Duodenal mucosa (tissue), 2 donors: ENCODE data around the gene OR2T1.
"Not testable (repeated sequence)": the region's sequence is repeated elsewhere in the genome, so short reads cannot be mapped to it uniquely, and the experiment has no call there.

Source experiments
- H3K27ac ChIP-seq: one replicate; pipeline ENCODE4 v1.7.0; 2013; ENCODE audit warnings: low read depth, low read length
- H3K27me3 ChIP-seq, 2 donors: one replicate each; pipeline ENCODE4 v1.7.0; 2013; ENCODE audit warnings: low read length in 2 of 2, control low read depth in 1 of 2; ENCODE audit not compliant: insufficient read depth in 2 of 2, control insufficient read depth in 1 of 2
- H3K36me3 ChIP-seq, 2 donors: one replicate each; pipeline ENCODE4 v1.7.0; 2013; ENCODE audit warnings: low read length in 2 of 2, control low read depth in 1 of 2; ENCODE audit not compliant: insufficient read depth in 2 of 2, control insufficient read depth in 1 of 2
- H3K4me1 ChIP-seq, 2 donors: one replicate each; pipeline ENCODE4 v1.7.0; 2013; ENCODE audit warnings: low read length in 2 of 2, control low read depth in 1 of 2; ENCODE audit not compliant: insufficient read depth in 2 of 2, control insufficient read depth in 1 of 2
- H3K4me3 ChIP-seq, 2 donors: one replicate each; pipeline ENCODE4 v1.7.0; 2013; ENCODE audit warnings: low read length in 2 of 2, low read depth in 1 of 2
- H3K9ac ChIP-seq, 2 donors: one replicate each; pipeline ENCODE4 v1.7.0; 2013; ENCODE audit warnings: low read length in 2 of 2, low read depth in 1 of 2
- H3K9me3 ChIP-seq, 2 donors: one replicate each; pipeline ENCODE4 v1.7.0; 2013; ENCODE audit warnings: low read length in 2 of 2, control low read depth in 1 of 2; ENCODE audit not compliant: control insufficient read depth in 1 of 2

The OR2T1 gene

GRCh38 chr1:248450466-248451145 is 47.8 kb downstream of the OR2T1 start:
- not testable (repeated sequence) for H3K9ac ChIP-seq, H3K9me3 ChIP-seq, H3K27ac ChIP-seq, H3K27me3 ChIP-seq, H3K36me3 ChIP-seq, H3K4me3 ChIP-seq, H3K4me1 ChIP-seq

DNA sequence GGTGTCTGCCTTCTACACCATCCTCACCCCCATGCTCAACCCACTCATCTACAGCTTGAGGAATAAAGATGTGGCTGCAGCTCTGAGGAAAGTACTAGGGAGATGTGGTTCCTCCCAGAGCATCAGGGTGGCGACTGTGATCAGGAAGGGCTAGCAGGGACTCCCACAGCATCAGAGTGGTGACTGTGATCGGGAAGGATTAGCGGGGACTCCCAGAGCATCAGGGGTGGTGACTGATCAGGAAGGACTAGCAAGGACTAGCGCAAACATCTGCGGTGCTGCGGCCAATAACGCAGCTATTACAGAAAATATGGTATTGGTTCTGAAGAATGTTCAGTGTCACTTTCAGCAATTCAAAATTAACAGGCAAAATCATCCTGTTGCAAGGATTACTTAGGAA is 50.8 kb downstream of the OR2T1 start:
- H3K4me1 ChIP-seq, H3K27me3 ChIP-seq, H3K36me3 ChIP-seq, H3K27ac ChIP-seq, H3K9ac ChIP-seq, H3K4me3 ChIP-seq, H3K9me3 ChIP-seq: not testable (repeated sequence)

DNA sequence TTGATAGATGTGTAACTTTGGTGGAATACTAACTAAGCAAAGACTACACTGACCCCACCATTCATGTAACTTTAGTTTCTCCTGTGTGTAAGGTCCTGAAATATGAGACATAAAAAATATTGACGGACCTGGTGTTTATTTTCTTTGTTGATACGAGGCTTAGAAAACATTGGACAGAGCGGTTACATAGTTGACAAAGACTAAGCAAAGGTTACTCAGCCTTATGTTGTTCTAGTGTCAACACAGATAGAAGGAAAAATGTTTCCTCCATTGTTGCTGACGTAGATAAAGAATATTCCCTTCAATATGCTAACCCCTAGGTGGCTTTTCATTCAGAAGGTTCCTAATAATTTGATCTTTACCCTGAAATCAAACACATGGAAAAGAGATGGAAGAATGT is 52.2 kb downstream of the OR2T1 start:
- not testable (repeated sequence) for H3K36me3 ChIP-seq, H3K27me3 ChIP-seq

GRCh38 chr1:248456635-248457034 is 53.8 kb downstream of the OR2T1 start:
- H3K9ac ChIP-seq, H3K27ac ChIP-seq, H3K4me3 ChIP-seq, H3K4me1 ChIP-seq, H3K36me3 ChIP-seq, H3K9me3 ChIP-seq, H3K27me3 ChIP-seq: not testable (repeated sequence)

More for the DNA sequence above, 52.2 kb downstream of the OR2T1 start:
- not testable (repeated sequence) for H3K9me3 ChIP-seq, H3K9ac ChIP-seq, H3K27ac ChIP-seq, H3K4me1 ChIP-seq, H3K4me3 ChIP-seq
